H9 (cell line): ENCODE measurements around the gene ADAMTS16. TPM values are rescaled to one million over a fixed set of nuclear protein-coding genes. Genes with fewer than 3 reads are reported as not detected.

Experiments used
- DNase-seq: peaks from one replicate; pipeline ENCODE4 v3.0.0-alpha.2; 2017
- H2AFZ ChIP-seq: one replicate; pipeline ENCODE4 v1.6.1; 2013; ENCODE audit warnings: mild to moderate bottlenecking, low read length, control low read depth, moderate library complexity
- H2AK5ac ChIP-seq: 2 replicates; pipeline ENCODE4 v1.6.1; 2013; ENCODE audit warnings: low read length, control low read depth, mixed read lengths; ENCODE audit not compliant: insufficient read length
- H2BK120ac ChIP-seq: one replicate; pipeline ENCODE4 v1.6.1; 2013; ENCODE audit warnings: low read depth, mild to moderate bottlenecking, low read length, control low read depth, inconsistent platforms; ENCODE audit not compliant: poor library complexity, severe bottlenecking
- H2BK12ac ChIP-seq: 2 replicates; pipeline ENCODE4 v1.6.1; 2013; ENCODE audit warnings: low read length, control low read depth, mixed read lengths, low read depth; ENCODE audit not compliant: insufficient read length
- H2BK15ac ChIP-seq: 2 replicates; pipeline ENCODE4 v1.6.1; 2013; ENCODE audit warnings: low read depth, low read length, control low read depth
- H2BK20ac ChIP-seq: one replicate; pipeline ENCODE4 v1.6.1; 2013; ENCODE audit warnings: low read depth, mild to moderate bottlenecking, low read length, control low read depth, inconsistent platforms; ENCODE audit not compliant: poor library complexity, severe bottlenecking
- H2BK5ac ChIP-seq: 2 replicates; pipeline ENCODE4 v1.6.1; 2013; ENCODE audit warnings: low read length, control low read depth, mixed read lengths; ENCODE audit not compliant: insufficient read length
- H3K14ac ChIP-seq: 2 replicates; pipeline ENCODE4 v1.6.1; 2013; ENCODE audit warnings: low read length, control low read depth; ENCODE audit not compliant: insufficient read depth
- H3K18ac ChIP-seq: 2 replicates; pipeline ENCODE4 v1.6.1; 2013; ENCODE audit warnings: low read depth, mild to moderate bottlenecking, mixed read lengths, low read length, control low read depth; ENCODE audit not compliant: insufficient read length
- H3K23ac ChIP-seq: 2 replicates; pipeline ENCODE4 v1.6.1; 2013; ENCODE audit warnings: low read length, control low read depth, mixed read lengths, low read depth; ENCODE audit not compliant: insufficient read length
- H3K23me2 ChIP-seq: 2 replicates; pipeline ENCODE4 v1.6.1; 2013; ENCODE audit warnings: low read depth, mild to moderate bottlenecking, mixed read lengths, low read length, control low read depth; ENCODE audit not compliant: insufficient read length, poor library complexity, severe bottlenecking
- H3K27ac ChIP-seq: 2 replicates; pipeline ENCODE4 v1.5.1; 2013; ENCODE audit warnings: low read length, control low read depth, mixed read lengths, low read depth; ENCODE audit not compliant: insufficient read length
- H3K27me3 ChIP-seq: 2 replicates; pipeline ENCODE4 v1.6.1; 2013; ENCODE audit warnings: low read length, control low read depth, inconsistent platforms; ENCODE audit not compliant: insufficient read depth
- H3K4ac ChIP-seq: 2 replicates; pipeline ENCODE4 v1.6.1; 2013; ENCODE audit warnings: low read depth, mild to moderate bottlenecking, control low read depth, inconsistent platforms, low read length, moderate library complexity
- H3K4me1 ChIP-seq: 2 replicates; pipeline ENCODE4 v1.6.1; 2013; ENCODE audit warnings: low read length, control low read depth, inconsistent platforms; ENCODE audit not compliant: insufficient read depth
- H3K4me2 ChIP-seq: 2 replicates; pipeline ENCODE4 v1.6.1; 2013; ENCODE audit warnings: low read length, control low read depth, mixed read lengths; ENCODE audit not compliant: insufficient read length, insufficient read depth
- H3K56ac ChIP-seq: 2 replicates; pipeline ENCODE4 v1.6.1; 2013; ENCODE audit warnings: low read depth, mild to moderate bottlenecking, mixed read lengths, low read length, control low read depth; ENCODE audit not compliant: insufficient read length
- H3K79me1 ChIP-seq: 2 replicates; pipeline ENCODE4 v1.6.1; 2013; ENCODE audit warnings: low read depth, mild to moderate bottlenecking, moderate library complexity, low read length, control low read depth, inconsistent platforms; ENCODE audit not compliant: insufficient read depth, poor library complexity, severe bottlenecking
- H3K79me2 ChIP-seq: 2 replicates; pipeline ENCODE4 v1.6.1; 2013; ENCODE audit warnings: low read length, control low read depth, inconsistent platforms; ENCODE audit not compliant: insufficient read depth
- H3K9ac ChIP-seq: 2 replicates; pipeline ENCODE4 v1.6.1; 2013; ENCODE audit warnings: low read length, control low read depth, mixed read lengths; ENCODE audit not compliant: insufficient read length; ENCODE audit errors: extremely low read depth
- H3K9me3 ChIP-seq: one replicate; pipeline ENCODE4 v1.6.1; 2013; ENCODE audit warnings: low read depth, low read length, inconsistent platforms; ENCODE audit not compliant: control insufficient read depth
- H3T11ph ChIP-seq: one replicate; pipeline ENCODE4 v1.6.1; 2013; ENCODE audit warnings: mild to moderate bottlenecking, low read length, control low read depth, inconsistent platforms
- H4K20me1 ChIP-seq: one replicate; pipeline ENCODE4 v1.6.1; 2013; ENCODE audit not compliant: control insufficient read depth, insufficient read length, insufficient read depth
- H4K5ac ChIP-seq: 2 replicates; pipeline ENCODE4 v1.6.1; 2013; ENCODE audit warnings: low read depth, mild to moderate bottlenecking, mixed read lengths, low read length, control low read depth; ENCODE audit not compliant: insufficient read length
- H4K8ac ChIP-seq: replicated peaks from 2 replicates; pipeline ENCODE4 v1.6.1; 2013; ENCODE audit warnings: low read length, control low read depth, mixed read lengths, low read depth; ENCODE audit not compliant: insufficient read length
- H4K91ac ChIP-seq: 2 replicates; pipeline ENCODE4 v1.6.1; 2013; ENCODE audit warnings: low read depth, mild to moderate bottlenecking, moderate library complexity, mixed read lengths, low read length, control low read depth; ENCODE audit not compliant: insufficient read length
- H3K27ac Mint-ChIP-seq, 3 experiments: 2 replicates in 2 of 3; 3 replicates in 1 of 3; pipeline ENCODE4 v1.8.0; 2020 to 2021; ENCODE audit warnings: mixed read lengths in 3 of 3, mild to moderate bottlenecking in 1 of 3, moderate library complexity in 1 of 3
- H3K27me3 Mint-ChIP-seq: 2 replicates; pipeline ENCODE4 v1.8.0; 2021; ENCODE audit warnings: low read depth, mild to moderate bottlenecking, moderate library complexity, mixed read lengths
- H3K36me3 Mint-ChIP-seq, 3 experiments: 2 replicates in 2 of 3; 3 replicates in 1 of 3; pipeline ENCODE4 v1.8.0; 2020 to 2021; ENCODE audit warnings: low read depth in 3 of 3, mixed read lengths in 3 of 3; ENCODE audit not compliant: insufficient read depth in 1 of 3
- H3K4me1 Mint-ChIP-seq, 2 experiments: 2 replicates each; pipeline ENCODE4 v1.8.0; 2020; ENCODE audit warnings: mixed read lengths in 2 of 2
- H3K4me3 Mint-ChIP-seq, 2 experiments: 2 replicates in 1 of 2; 3 replicates in 1 of 2; pipeline ENCODE4 v1.8.0; 2020 to 2021; ENCODE audit warnings: mild to moderate bottlenecking in 2 of 2, mixed read lengths in 2 of 2, moderate library complexity in 1 of 2
- H3K9me3 Mint-ChIP-seq, 2 experiments: 2 replicates in 1 of 2; 3 replicates in 1 of 2; pipeline ENCODE4 v1.8.0; 2020; ENCODE audit warnings: mild to moderate bottlenecking in 2 of 2, mixed read lengths in 2 of 2, moderate library complexity in 1 of 2
- WGBS: extraction: QIAGEN DNeasy Blood & Tissue Kit; methylation state at CpG from one replicate; pipeline ENCODE4 v1.1.7; 2013; ENCODE audit warnings: missing lambda C conversion rate, low lambda C conversion rate, mixed read lengths; ENCODE audit not compliant: insufficient read length; ENCODE audit errors: extremely low coverage; 5-methylcytosine and 5-hydroxymethylcytosine counted together
- total RNA-seq: library from RNA; stranded (reverse); gene quantifications from 2 replicates; pipeline ENCODE4 v1.2.1, GENCODE V29; 2021
- TF ChIP-seq, protein P1 (sequence below): fragments of 200-600 bp; sonication (generic); conservative IDR thresholded peaks from 3 replicates; pipeline ENCODE4 v1.8.0; 2021; ENCODE audit warnings: antibody characterized with exemption, mild to moderate bottlenecking

ADAMTS16 gene
- total RNA-seq, 1 experiment from 2014 or later, result 4.5 TPM

DNA sequence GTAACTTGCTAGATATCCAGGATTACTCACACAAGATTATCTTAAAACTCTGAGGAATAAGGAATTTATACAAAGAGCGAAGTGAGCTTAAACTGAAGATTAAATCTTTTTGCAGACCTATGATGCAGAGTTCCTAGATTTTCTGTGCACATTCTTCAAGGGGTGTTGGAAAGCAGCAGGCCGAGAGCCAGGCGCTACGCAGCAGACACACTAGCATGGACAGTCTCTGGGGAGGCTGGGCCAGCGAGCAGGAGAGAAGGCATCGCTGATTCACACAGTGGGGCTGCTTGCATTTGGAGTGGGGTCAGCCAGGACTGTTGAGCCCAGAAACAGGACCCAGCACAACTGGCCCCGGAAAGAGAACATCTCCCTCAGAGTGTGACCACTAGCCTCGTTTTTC is 136.3 kb downstream of the ADAMTS16 start:
- Histone ChIP-seq H3K23me2 (no peaks in the 10 kb centered on the region), H4K5ac (no peak overlapping the region), H3K27ac (no peak overlapping the region), H3K4me1 (peaks cover 9% of the 10 kb centered on the region; the same call in 1 of the 2 replicates), H3T11ph (no peak overlapping the region), H3K9ac (no peak overlapping the region), H3K9me3 (no peaks in the 10 kb centered on the region), H2AFZ (no peak overlapping the region), H4K8ac (no peak overlapping the region), H3K14ac (no peak overlapping the region), H2BK5ac (no peak overlapping the region), H3K79me2 (no peaks in the 10 kb centered on the region), H2BK12ac (no peak overlapping the region), H4K20me1 (no peaks in the 10 kb centered on the region), H3K56ac (no peak overlapping the region), H2AK5ac (no peak overlapping the region), H2BK20ac (no peak overlapping the region), H4K91ac (no peak overlapping the region), H3K4me2 (no peak overlapping the region), H2BK15ac (no peak overlapping the region), H3K4ac (no peak overlapping the region), H3K18ac (no peak overlapping the region), H3K79me1 (no peaks in the 10 kb centered on the region), H2BK120ac (no peak overlapping the region), H3K23ac (no peak overlapping the region), H3K27me3 (no peaks in the 10 kb centered on the region)
- H3K9me3 Mint-ChIP-seq, result no peaks in the 10 kb centered on the region
- no peak overlapping the region for H3K4me3 Mint-ChIP-seq
- peaks cover 30 to 32% of the 10 kb centered on the region in 2 experiments for H3K4me1 Mint-ChIP-seq
- H3K27ac Mint-ChIP-seq, result peak overlapping the region in 1 of 3 experiments; percentile 23; a peak in 1 of 7 replicates
- WGBS, result no CpG with 5 or more reads among the region's 8 CpGs
- H3K36me3 Mint-ChIP-seq, result peaks cover 0 to 3% (median 0%) of the 10 kb centered on the region in 3 experiments; a peak in 2 of 7 replicates
- H3K27me3 Mint-ChIP-seq, result no peaks in the 10 kb centered on the region
- TF ChIP-seq, protein P1, sequence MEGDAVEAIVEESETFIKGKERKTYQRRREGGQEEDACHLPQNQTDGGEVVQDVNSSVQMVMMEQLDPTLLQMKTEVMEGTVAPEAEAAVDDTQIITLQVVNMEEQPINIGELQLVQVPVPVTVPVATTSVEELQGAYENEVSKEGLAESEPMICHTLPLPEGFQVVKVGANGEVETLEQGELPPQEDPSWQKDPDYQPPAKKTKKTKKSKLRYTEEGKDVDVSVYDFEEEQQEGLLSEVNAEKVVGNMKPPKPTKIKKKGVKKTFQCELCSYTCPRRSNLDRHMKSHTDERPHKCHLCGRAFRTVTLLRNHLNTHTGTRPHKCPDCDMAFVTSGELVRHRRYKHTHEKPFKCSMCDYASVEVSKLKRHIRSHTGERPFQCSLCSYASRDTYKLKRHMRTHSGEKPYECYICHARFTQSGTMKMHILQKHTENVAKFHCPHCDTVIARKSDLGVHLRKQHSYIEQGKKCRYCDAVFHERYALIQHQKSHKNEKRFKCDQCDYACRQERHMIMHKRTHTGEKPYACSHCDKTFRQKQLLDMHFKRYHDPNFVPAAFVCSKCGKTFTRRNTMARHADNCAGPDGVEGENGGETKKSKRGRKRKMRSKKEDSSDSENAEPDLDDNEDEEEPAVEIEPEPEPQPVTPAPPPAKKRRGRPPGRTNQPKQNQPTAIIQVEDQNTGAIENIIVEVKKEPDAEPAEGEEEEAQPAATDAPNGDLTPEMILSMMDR, result no peak
- no peak for DNase-seq
